NAMALWA (cell line): ENCODE data around the gene ADAMTS20.

Source experiments
- DNase-seq: peaks from one replicate; pipeline ENCODE4 v3.0.0-alpha.2; 2015; ENCODE audit warnings: low spot score

The ADAMTS20 gene

GRCh38 chr12:43310596-43310995 is 241.4 kb downstream of the ADAMTS20 start:
- DNase-seq = no peak

GRCh38 chr12:43309959-43310358 is 242.0 kb downstream of the ADAMTS20 start:
- no peak for DNase-seq

GRCh38 chr12:43308776-43309175 is 243.2 kb downstream of the ADAMTS20 start:
- no peak for DNase-seq

- DNase-seq = no peak
Observed at GRCh38 chr12:43307126-43307525, 244.9 kb downstream of the ADAMTS20 start.

- DNase-seq = no peak
Observed at GRCh38 chr12:43306066-43306465, 245.9 kb downstream of the ADAMTS20 start.

- no peak for DNase-seq
Observed at GRCh38 chr12:43305065-43305464, 246.9 kb downstream of the ADAMTS20 start.
